Smooth muscle cell (in vitro differentiated cells): ENCODE results near the gene THOP1. TPM values are rescaled to one million over a fixed set of nuclear protein-coding genes. Genes with fewer than 3 reads are reported as not detected.

Experiments
- polyA plus RNA-seq: library from polyadenylated mRNA; unstranded; fragments of >200 nt; fragmentation: Nextera tagmentation; extraction: Ambion mirVana; gene quantifications from 2 replicates; pipeline ENCODE4 v1.2.1, GENCODE V29; 2016
- total RNA-seq: library from RNA; depleted of rRNA; stranded (reverse); fragments of >200 nt; gene quantifications from 2 replicates; pipeline ENCODE4 v1.2.3, GENCODE V29; 2014

The THOP1 gene
- total and polyA plus RNA-seq, 2 experiments from 2014 or later = 40.5 to 65.6 TPM

Other genes with a start within 250 kb of the THOP1 start
- 1.7 and 2.1 TPM in 2 replicates for gene GNG7, start 82.8 kb upstream of the THOP1 start, total RNA-seq
- 2.3 and 2.6 TPM in 2 replicates for gene GNG7, start 82.8 kb upstream of the THOP1 start, polyA plus RNA-seq
- gene DIRAS1, start 64.1 kb upstream of the THOP1 start, total RNA-seq = 6.7 and 7.9 TPM in 2 replicates
- gene DIRAS1, start 64.1 kb upstream of the THOP1 start, polyA plus RNA-seq = 7.2 and 11.3 TPM in 2 replicates
- gene SLC39A3, start 45.5 kb upstream of the THOP1 start, total RNA-seq = 24.2 and 25.2 TPM in 2 replicates
- 46.1 and 56.1 TPM in 2 replicates for gene SLC39A3, start 45.5 kb upstream of the THOP1 start, polyA plus RNA-seq
- 25.5 and 34.4 TPM in 2 replicates for gene SGTA, start 2.2 kb upstream of the THOP1 start, total RNA-seq
- gene SGTA, start 2.2 kb upstream of the THOP1 start, polyA plus RNA-seq = 69.6 and 71.2 TPM in 2 replicates
- 3.0 and 4.8 TPM in 2 replicates for gene ZNF554, start 34.4 kb downstream of the THOP1 start, total RNA-seq
- 2.3 and 4.6 TPM in 2 replicates for gene ZNF554, start 34.4 kb downstream of the THOP1 start, polyA plus RNA-seq
- gene ZNF555, start 56.0 kb downstream of the THOP1 start, total RNA-seq = 4.9 and 10.0 TPM in 2 replicates
- 3.2 and 6.1 TPM in 2 replicates for gene ZNF555, start 56.0 kb downstream of the THOP1 start, polyA plus RNA-seq
- gene ZNF556, start 81.8 kb downstream of the THOP1 start, total RNA-seq = 0.04 TPM in 1 of 2 replicates, not detected in the other
- not detected in 2 replicates for gene ZNF556, start 81.8 kb downstream of the THOP1 start, polyA plus RNA-seq
- gene ZNF57, start 115.4 kb downstream of the THOP1 start, total RNA-seq = 1.2 and 2.3 TPM in 2 replicates
- gene ZNF57, start 115.4 kb downstream of the THOP1 start, polyA plus RNA-seq = 0.40 and 1.7 TPM in 2 replicates
- 2.5 and 4.5 TPM in 2 replicates for gene ZNF77, start 159.5 kb downstream of the THOP1 start, total RNA-seq
- gene ZNF77, start 159.5 kb downstream of the THOP1 start, polyA plus RNA-seq = 2.3 and 3.5 TPM in 2 replicates
- gene TLE6, start 192.1 kb downstream of the THOP1 start, total RNA-seq = 0.27 and 4.1 TPM in 2 replicates
- 0.70 and 3.2 TPM in 2 replicates for gene TLE6, start 192.1 kb downstream of the THOP1 start, polyA plus RNA-seq
- 7.1 and 7.7 TPM in 2 replicates for gene TLE2, start 243.8 kb downstream of the THOP1 start, total RNA-seq
- 13.6 and 14.9 TPM in 2 replicates for gene TLE2, start 243.8 kb downstream of the THOP1 start, polyA plus RNA-seq